ENCODE measurements around the gene CDH13.

Gene CDH13

GRCh38 chr16:83338138-83338537, 711.4 kb downstream of the CDH13 start:
- no peak overlapping the region for H3K4me3 ChIP-seq (ENCODE audit: low read depth, low read length)
- no peak overlapping the region for H3K27ac ChIP-seq (ENCODE audit: extremely low read depth, low read depth, low read length)
- CTCF ChIA-PET: interaction anchor here (0.7 kb wide), 1 partner anchor 20 kb away, joined by 4 read pairs; no protein-coding TSS in a partner anchor
- peaks cover 3% of the 10 kb centered on the region; the same call in 1 of the 2 replicates for H3K4me1 ChIP-seq (ENCODE audit: control insufficient read depth, insufficient read depth, low read length)
- H3K36me3 ChIP-seq (ENCODE audit: control insufficient read depth in 2 of 2, insufficient read depth in 1 of 2, low read length in 2 of 2): no peaks in the 10 kb centered on the region
- H3K9me3 ChIP-seq (ENCODE audit: control insufficient read depth, insufficient read depth, low read depth, low read length): no peaks in the 10 kb centered on the region
- POLR2A ChIA-PET: no interaction called here
- TF ChIP-seq MZF1 (tag by site-specific recombination; IDR thresholded peaks at IDR 0.05; ENCODE audit: borderline replicate concordance) (no peak), ZNF19 (tag by site-specific recombination; IDR thresholded peaks at IDR 0.05; ENCODE audit: low read depth) (no peak), ZNF302 (tag by site-specific recombination; IDR thresholded peaks at IDR 0.05; ENCODE audit: low read depth) (no peak), ZNF184 (tag by site-specific recombination; IDR thresholded peaks at IDR 0.05) (no peak), ZXDB (tag by site-specific recombination; IDR thresholded peaks at IDR 0.05) (no peak), RBAK (tag by site-specific recombination; IDR thresholded peaks at IDR 0.05) (no peak), GLI2 (tag by site-specific recombination; IDR thresholded peaks at IDR 0.05; ENCODE audit: borderline replicate concordance, low read depth) (no peak), ZNF626 (tag by site-specific recombination; IDR thresholded peaks at IDR 0.05) (no peak), ZNF202 (tag by site-specific recombination; IDR thresholded peaks at IDR 0.05; ENCODE audit: borderline replicate concordance) (no peak), ZNF211 (tag by site-specific recombination; IDR thresholded peaks at IDR 0.05; ENCODE audit: low read depth) (no peak), ZNF24 (tag by site-specific recombination; IDR thresholded peaks at IDR 0.05) (no peak), ZBTB11 (tag by site-specific recombination; conservative IDR thresholded peaks at IDR 0.05; ENCODE audit: low read depth) (no peak), ZNF654 (tag by site-specific recombination; IDR thresholded peaks at IDR 0.05; ENCODE audit: low read depth) (no peak), KLF1 (tag by site-specific recombination; IDR thresholded peaks at IDR 0.05) (no peak), WT1 (tag by site-specific recombination; IDR thresholded peaks at IDR 0.05) (no peak), ZNF157 (tag by site-specific recombination; IDR thresholded peaks at IDR 0.05) (no peak), BCL6B (tag by site-specific recombination; IDR thresholded peaks at IDR 0.05) (no peak), ZFP69B (tag by site-specific recombination; IDR thresholded peaks at IDR 0.05) (no peak)

GRCh38 chr16:83338941-83339340, 712.2 kb downstream of the CDH13 start:
- H3K27ac ChIP-seq (ENCODE audit: extremely low read depth, low read depth, low read length): no peak overlapping the region

GRCh38 chr16:83343935-83344366, 717.2 kb downstream of the CDH13 start:
- Histone ChIP-seq H3K36me3 (ENCODE audit: control insufficient read depth in 2 of 2, insufficient read depth in 1 of 2, low read length in 2 of 2) (no peaks in the 10 kb centered on the region), H3K9me3 (ENCODE audit: control insufficient read depth, insufficient read depth, low read depth, low read length) (no peaks in the 10 kb centered on the region), H3K4me1 (ENCODE audit: control insufficient read depth, insufficient read depth, low read length) (no peaks in the 10 kb centered on the region), H3K27ac (ENCODE audit: extremely low read depth, low read depth, low read length) (no peak overlapping the region), H3K4me3 (ENCODE audit: low read depth, low read length) (no peak overlapping the region)
- ChIA-PET POLR2A (no interaction called here), CTCF (no interaction called here)
- TF ChIP-seq ZBTB10 (tag by site-specific recombination; IDR thresholded peaks at IDR 0.05) (no peak), ZNF121 (tag by site-specific recombination; IDR thresholded peaks at IDR 0.05) (no peak), ZNF660 (tag by site-specific recombination; IDR thresholded peaks at IDR 0.05) (no peak), PRDM10 (tag by site-specific recombination; IDR thresholded peaks at IDR 0.05) (no peak)

More at GRCh38 chr16:83338941-83339340, 712.2 kb downstream of the CDH13 start:
- Histone ChIP-seq H3K4me3 (ENCODE audit: low read depth, low read length) (no peak overlapping the region), H3K4me1 (ENCODE audit: control insufficient read depth, insufficient read depth, low read length) (peaks cover 3% of the 10 kb centered on the region; the same call in 1 of the 2 replicates), H3K36me3 (ENCODE audit: control insufficient read depth in 2 of 2, insufficient read depth in 1 of 2, low read length in 2 of 2) (no peaks in the 10 kb centered on the region), H3K9me3 (ENCODE audit: control insufficient read depth, insufficient read depth, low read depth, low read length) (no peaks in the 10 kb centered on the region)
- no peak for TF ChIP-seq ZNF654 (tag by site-specific recombination; IDR thresholded peaks at IDR 0.05; ENCODE audit: low read depth)
- CTCF ChIA-PET: interaction anchor here (0.7 kb wide), 1 partner anchor 1203 kb away, joined by 3 read pairs; no protein-coding TSS in a partner anchor
- POLR2A ChIA-PET: no interaction called here

Measured in HEK293 (cell line).